ENCODE measurements around the gene CSNK1G1. TPM values are rescaled to one million over a fixed set of nuclear protein-coding genes. Genes with fewer than 3 reads are reported as not detected.

The CSNK1G1 gene
- total and polyA plus RNA-seq, 12 donors: 1.9 to 9.4 (median 7.4) TPM

DNA sequence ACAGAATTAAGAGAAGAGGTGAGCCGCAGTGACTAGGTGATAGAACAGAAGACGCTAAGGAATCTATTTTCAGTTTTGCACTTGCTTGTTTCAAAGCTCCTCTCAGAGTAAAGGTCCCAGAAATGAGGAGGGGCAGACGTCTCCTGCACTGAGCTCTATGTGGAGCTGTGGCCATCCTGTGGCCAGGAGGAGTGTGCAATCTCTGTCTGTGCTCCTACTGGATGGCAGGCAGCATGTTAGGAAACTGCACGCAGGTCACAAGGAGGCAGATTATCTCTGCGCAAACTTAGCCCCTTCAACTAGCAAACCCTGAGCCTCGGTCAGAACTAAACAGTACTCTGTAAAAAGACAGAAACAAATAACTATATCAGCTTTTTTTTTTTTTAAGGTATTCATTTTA lies 162.0 kb downstream of the CSNK1G1 start:
- no peaks in the 10 kb centered on the region for H3K9me3 ChIP-seq
- WGBS, 2 donors: 78 to 83% methylated on average over 6 of the region's 6 CpGs
- H3K27me3 ChIP-seq: no peaks in the 10 kb centered on the region
- H3K4me1 ChIP-seq: peaks cover 0 to 10% (median 0%) of the 10 kb centered on the region in 9 donors
- intact Hi-C loops (cut with DNase I): no loop called here
- no peak for DNase-seq
- H3K27ac ChIP-seq: no peak overlapping the region
- no peak for TF ChIP-seq CTCF (IDR thresholded peaks at IDR 0.05)
- no peak overlapping the region for H3K4me3 ChIP-seq
- no peak for ATAC-seq
- H3K36me3 ChIP-seq: peaks cover 0 to 68% (median 7%) of the 10 kb centered on the region in 9 donors

- WGBS, 2 donors: 96 to 99% methylated on average over 5 of the region's 5 CpGs
- TF ChIP-seq CTCF (IDR thresholded peaks at IDR 0.05): no peak
- no peaks in the 10 kb centered on the region for H3K27me3 ChIP-seq
- intact Hi-C loops (cut with DNase I): no loop called here
- no peaks in the 10 kb centered on the region for H3K9me3 ChIP-seq
- no peak overlapping the region for H3K27ac ChIP-seq
- peaks cover 0 to 77% (median 7%) of the 10 kb centered on the region in 9 donors for H3K36me3 ChIP-seq
- H3K4me3 ChIP-seq: no peak overlapping the region
- ATAC-seq (no peak), DNase-seq (no peak)
- H3K4me1 ChIP-seq: peaks cover 0 to 2% (median 0%) of the 10 kb centered on the region in 9 donors
Measured at GRCh38 chr15:64191971-64192830, 163.8 kb downstream of the CSNK1G1 start.

GRCh38 chr15:64187396-64188191 lies 168.4 kb downstream of the CSNK1G1 start:
- intact Hi-C loops (cut with DNase I): no loop called here
- no peaks in the 10 kb centered on the region for H3K27me3 ChIP-seq
- H3K36me3 ChIP-seq: peaks cover 0 to 76% (median 0%) of the 10 kb centered on the region in 9 donors
- TF ChIP-seq CTCF (IDR thresholded peaks at IDR 0.05): no peak
- DNase-seq: no peak
- ATAC-seq: no peak
- H3K4me3 ChIP-seq: no peak overlapping the region
- H3K9me3 ChIP-seq: no peaks in the 10 kb centered on the region
- no peak overlapping the region for H3K27ac ChIP-seq
- WGBS, 2 donors: 93% methylated on average over 2 of the region's 2 CpGs
- H3K4me1 ChIP-seq: no peaks in the 10 kb centered on the region

- Histone ChIP-seq H3K4me1 (peaks cover 0 to 6% (median 0%) of the 10 kb centered on the region in 9 donors), H3K27me3 (no peaks in the 10 kb centered on the region), H3K9me3 (no peaks in the 10 kb centered on the region), H3K4me3 (no peak overlapping the region), H3K27ac (no peak overlapping the region), H3K36me3 (peaks cover 0 to 82% (median 4%) of the 10 kb centered on the region in 9 donors)
- intact Hi-C loops (cut with DNase I): no loop called here
- 93 to 95% methylated on average over 9 of the region's 9 CpGs for whole genome bisulfite sequencing, 2 donors
- no peak for TF ChIP-seq CTCF (IDR thresholded peaks at IDR 0.05)
- ATAC-seq (no peak), DNase-seq (no peak)
Measured at GRCh38 chr15:64185146-64185911, 170.6 kb downstream of the CSNK1G1 start.

Data from heart right ventricle (tissue), 16 donors.